GM18519 (cell line): ENCODE data around the gene ODF4.
"Not testable (repeated sequence)": the region's sequence is repeated elsewhere in the genome, so short reads cannot be mapped to it uniquely, and the experiment has no call there.

Experiments used
- ATAC-seq: cut with Tn5 transposase; IDR thresholded peaks from one replicate; pipeline ENCODE4 v1.9.1; 2021; ENCODE audit warnings: mild to moderate bottlenecking, moderate library complexity; ENCODE audit not compliant: unreplicated experiment, low FRiP score

ODF4 gene

DNA sequence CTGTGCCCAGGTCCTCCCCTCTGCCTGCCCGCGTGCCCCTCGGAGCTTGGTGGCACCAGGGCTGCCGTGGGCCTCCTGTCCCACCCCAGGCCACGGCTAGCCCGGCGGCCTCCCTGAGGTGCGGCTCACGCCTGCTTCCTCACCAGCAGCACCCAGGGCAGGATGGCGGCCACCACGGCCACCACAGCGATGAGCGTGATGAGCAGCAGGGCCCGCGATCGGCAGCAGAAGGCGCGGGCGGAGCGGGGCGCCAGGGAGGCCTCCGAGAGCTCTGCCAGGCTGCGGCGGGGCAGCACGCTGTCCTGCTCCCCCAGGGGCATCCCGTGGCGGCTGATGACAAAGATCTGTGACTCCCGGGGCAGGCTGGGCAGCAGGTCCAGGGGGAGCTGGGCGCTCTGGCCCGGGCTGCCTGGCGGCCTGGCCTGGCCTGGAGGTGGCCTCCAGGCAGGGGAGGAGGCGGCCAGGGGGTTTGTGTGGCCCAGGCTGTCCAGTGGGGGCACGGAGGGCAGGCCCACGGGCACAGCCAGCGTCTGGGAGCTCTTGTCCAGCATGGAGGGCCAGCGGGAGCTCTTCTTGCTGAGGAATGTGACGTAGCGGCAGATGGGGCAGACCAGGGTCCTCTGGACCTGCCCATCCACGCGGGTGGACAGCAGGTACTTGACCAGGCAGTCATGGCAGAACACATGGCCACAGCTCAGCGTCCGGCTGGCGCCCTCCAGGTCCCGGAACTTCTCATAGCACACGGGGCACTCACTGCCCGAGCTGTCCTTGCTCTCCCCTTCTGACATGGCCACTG is 53.2 kb downstream of the ODF4 start:
- no peak for ATAC-seq

DNA sequence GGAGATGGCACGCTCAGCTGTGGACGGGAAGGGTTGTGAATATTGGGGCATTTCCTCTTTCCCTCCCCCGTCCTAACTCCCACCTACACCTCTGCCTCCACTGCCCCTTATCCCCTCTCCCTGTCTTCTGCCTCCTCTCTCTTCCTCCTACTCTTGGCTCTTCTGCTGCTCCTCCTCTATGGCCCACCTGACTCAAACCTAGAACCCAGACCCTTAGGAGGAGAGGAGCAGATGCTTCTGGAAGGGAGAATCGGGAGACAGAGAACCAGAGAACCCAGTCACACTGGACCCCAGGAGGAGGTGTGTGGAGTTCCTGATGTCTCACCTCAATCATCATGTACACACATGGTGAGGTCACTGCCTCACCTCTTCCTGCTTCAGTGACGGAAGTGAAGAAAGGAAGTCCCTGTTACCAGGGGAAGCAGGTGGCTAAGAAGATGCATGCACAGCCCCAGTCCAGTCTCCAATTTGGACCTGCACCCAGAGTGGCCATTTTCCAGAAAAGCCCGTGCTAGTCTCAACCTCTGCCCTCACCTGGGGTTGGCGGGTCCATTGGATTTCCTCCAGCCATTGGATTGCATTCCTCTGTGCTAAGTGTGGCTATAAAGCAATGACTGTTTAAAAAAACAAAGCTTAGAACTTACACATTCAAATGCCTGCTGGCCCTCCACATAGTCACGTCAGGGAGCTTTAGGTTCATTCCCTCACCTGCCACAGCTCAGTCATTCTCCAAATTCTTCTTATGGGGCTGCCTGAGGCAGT is 54.0 kb downstream of the ODF4 start:
- no peak for ATAC-seq

DNA sequence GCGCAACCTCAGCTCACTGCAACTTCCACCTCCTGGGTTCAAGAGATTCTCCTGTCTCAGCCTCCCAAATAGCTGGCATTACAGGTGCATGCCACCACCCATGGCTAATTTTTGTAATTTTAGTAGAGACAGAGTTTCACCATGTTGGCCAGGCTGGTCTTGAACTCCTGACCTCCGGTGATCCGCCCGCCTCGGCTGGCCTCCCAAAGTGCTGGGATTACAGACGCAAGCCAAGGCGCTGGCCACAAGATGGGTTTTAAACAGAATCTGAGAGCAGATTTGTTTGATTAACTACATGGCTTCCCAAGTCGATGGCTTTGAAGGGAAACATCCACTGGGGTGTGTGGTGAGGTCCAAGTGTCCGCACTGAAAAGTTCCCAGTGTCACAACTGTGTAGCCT is 54.9 kb downstream of the ODF4 start:
- ATAC-seq, result not testable (repeated sequence)
